ENCODE measurements around the gene FYCO1.

The FYCO1 gene

DNA sequence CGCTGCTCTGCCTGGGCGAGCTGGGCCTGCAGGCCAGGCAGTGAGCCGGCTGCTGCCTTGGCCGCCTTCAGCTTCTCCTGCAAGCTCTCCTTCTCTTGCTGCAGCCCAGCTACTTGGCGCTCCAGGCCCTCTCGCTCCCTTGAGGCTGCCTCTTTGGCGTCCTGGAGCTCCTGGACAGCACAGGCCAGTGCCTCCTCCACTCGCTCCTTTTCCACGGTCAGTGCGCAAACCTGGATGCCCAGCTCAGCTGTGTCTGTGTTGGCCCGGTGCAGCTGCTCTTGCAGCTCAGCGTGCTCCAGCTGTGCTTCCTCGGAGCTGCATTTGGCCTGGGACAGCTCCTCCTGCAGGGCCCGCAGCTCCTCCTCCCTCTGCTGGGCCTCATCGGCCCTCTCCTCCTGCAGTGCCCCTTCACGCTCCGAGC, 29.2 kb downstream of the FYCO1 start:
- no peaks in the 10 kb centered on the region for H3K9me3 ChIP-seq (ENCODE audit: control insufficient read depth, low read length)
- peaks cover 48% of the 10 kb centered on the region for H3K36me3 ChIP-seq (ENCODE audit: control insufficient read depth, insufficient read depth, low read length)
- H3K27me3 ChIP-seq (ENCODE audit: control insufficient read depth, insufficient read depth, low read length, poor library complexity, severe bottlenecking) = no peaks in the 10 kb centered on the region
- no peak overlapping the region for H3K4me3 ChIP-seq (ENCODE audit: insufficient read depth, low read depth, low read length)
- H3K4me1 ChIP-seq (ENCODE audit: control insufficient read depth, insufficient read depth, low read length) = no peaks in the 10 kb centered on the region
- no peak overlapping the region for H3K27ac ChIP-seq (ENCODE audit: insufficient read depth, low read depth, low read length, poor library complexity, severe bottlenecking)
- WGBS, 2 experiments = 91 to 93% methylated on average over 17 of the region's 17 CpGs

DNA sequence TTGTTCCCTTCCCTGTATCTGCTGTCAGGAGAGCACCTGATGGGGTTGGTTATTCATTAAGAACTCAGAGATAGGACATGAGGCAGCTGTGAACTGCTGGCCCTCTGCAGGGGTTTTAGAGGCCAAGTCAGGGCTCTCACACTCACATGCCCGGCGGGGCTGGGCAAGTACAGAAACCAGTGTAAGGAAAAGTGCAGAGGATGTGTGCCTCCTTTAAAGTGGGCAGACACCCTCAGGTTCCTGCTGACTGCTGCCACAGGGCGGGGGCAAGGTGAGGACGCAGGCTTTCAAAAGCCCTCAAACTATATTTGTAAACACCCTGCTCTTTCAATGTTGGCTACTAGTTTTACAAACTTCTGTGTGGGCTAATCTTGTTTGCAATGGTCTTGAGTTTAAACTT, 30.0 kb downstream of the FYCO1 start:
- no peaks in the 10 kb centered on the region for H3K27me3 ChIP-seq (ENCODE audit: control insufficient read depth, insufficient read depth, low read length, poor library complexity, severe bottlenecking)
- no peak overlapping the region for H3K4me3 ChIP-seq (ENCODE audit: insufficient read depth, low read depth, low read length)
- WGBS, 2 experiments = 93 to 94% methylated on average over 4 of the region's 4 CpGs
- no peak overlapping the region for H3K27ac ChIP-seq (ENCODE audit: insufficient read depth, low read depth, low read length, poor library complexity, severe bottlenecking)
- H3K4me1 ChIP-seq (ENCODE audit: control insufficient read depth, insufficient read depth, low read length) = no peaks in the 10 kb centered on the region
- H3K36me3 ChIP-seq (ENCODE audit: control insufficient read depth, insufficient read depth, low read length) = peaks cover 51% of the 10 kb centered on the region
- H3K9me3 ChIP-seq (ENCODE audit: control insufficient read depth, low read length) = no peaks in the 10 kb centered on the region

GRCh38 chr3:45965253-45965652, 30.4 kb downstream of the FYCO1 start:
- H3K27ac ChIP-seq (ENCODE audit: insufficient read depth, low read depth, low read length, poor library complexity, severe bottlenecking) = no peak overlapping the region
- H3K4me3 ChIP-seq (ENCODE audit: insufficient read depth, low read depth, low read length) = no peak overlapping the region
- no peaks in the 10 kb centered on the region for H3K4me1 ChIP-seq (ENCODE audit: control insufficient read depth, insufficient read depth, low read length)
- peaks cover 51% of the 10 kb centered on the region for H3K36me3 ChIP-seq (ENCODE audit: control insufficient read depth, insufficient read depth, low read length)
- H3K9me3 ChIP-seq (ENCODE audit: control insufficient read depth, low read length) = no peaks in the 10 kb centered on the region
- no peaks in the 10 kb centered on the region for H3K27me3 ChIP-seq (ENCODE audit: control insufficient read depth, insufficient read depth, low read length, poor library complexity, severe bottlenecking)
- WGBS, 2 experiments = 97% methylated on average over 4 of the region's 4 CpGs

DNA sequence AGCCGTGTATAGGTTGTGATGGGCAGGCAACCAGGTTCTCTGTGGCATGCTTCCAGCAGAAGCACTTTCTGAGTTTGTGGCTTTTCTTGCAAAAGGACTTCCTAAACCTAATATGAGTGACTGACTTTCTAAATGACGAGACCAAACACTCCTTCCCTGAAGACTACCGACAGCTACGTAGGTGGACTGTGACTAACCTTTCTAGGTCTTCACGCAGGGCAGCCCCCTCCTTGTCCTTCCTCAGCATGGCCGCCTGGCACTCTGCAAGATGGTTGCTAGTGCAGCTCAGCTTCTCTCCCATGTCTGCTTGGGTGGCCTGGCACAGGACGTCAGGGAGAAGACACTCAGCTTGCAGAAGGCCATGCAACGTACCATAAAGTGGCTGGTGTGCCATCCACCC, 31.5 kb downstream of the FYCO1 start:
- Histone ChIP-seq H3K9me3 (ENCODE audit: control insufficient read depth, low read length) (no peaks in the 10 kb centered on the region), H3K36me3 (ENCODE audit: control insufficient read depth, insufficient read depth, low read length) (peaks cover 60% of the 10 kb centered on the region)

GRCh38 chr3:45962033-45962432, 33.6 kb downstream of the FYCO1 start:
- no peaks in the 10 kb centered on the region for H3K9me3 ChIP-seq (ENCODE audit: control insufficient read depth, low read length)
- no peaks in the 10 kb centered on the region for H3K27me3 ChIP-seq (ENCODE audit: control insufficient read depth, insufficient read depth, low read length, poor library complexity, severe bottlenecking)
- peaks cover 65% of the 10 kb centered on the region for H3K36me3 ChIP-seq (ENCODE audit: control insufficient read depth, insufficient read depth, low read length)
- no peak overlapping the region for H3K27ac ChIP-seq (ENCODE audit: insufficient read depth, low read depth, low read length, poor library complexity, severe bottlenecking)
- H3K4me1 ChIP-seq (ENCODE audit: control insufficient read depth, insufficient read depth, low read length) = no peaks in the 10 kb centered on the region
- H3K4me3 ChIP-seq (ENCODE audit: insufficient read depth, low read depth, low read length) = no peak overlapping the region
- 93 to 94% methylated on average over 5 of the region's 5 CpGs for WGBS, 2 experiments

More for the DNA sequence above, 31.5 kb downstream of the FYCO1 start:
- Histone ChIP-seq H3K27me3 (ENCODE audit: control insufficient read depth, insufficient read depth, low read length, poor library complexity, severe bottlenecking) (no peaks in the 10 kb centered on the region), H3K4me1 (ENCODE audit: control insufficient read depth, insufficient read depth, low read length) (no peaks in the 10 kb centered on the region), H3K4me3 (ENCODE audit: insufficient read depth, low read depth, low read length) (no peak overlapping the region), H3K27ac (ENCODE audit: insufficient read depth, low read depth, low read length, poor library complexity, severe bottlenecking) (no peak overlapping the region)
- 94% methylated on average over 8 of the region's 8 CpGs for WGBS, 2 experiments

GRCh38 chr3:45960289-45960688, 35.3 kb downstream of the FYCO1 start:
- Histone ChIP-seq H3K9me3 (ENCODE audit: control insufficient read depth, low read length) (no peaks in the 10 kb centered on the region), H3K4me3 (ENCODE audit: insufficient read depth, low read depth, low read length) (no peak overlapping the region), H3K36me3 (ENCODE audit: control insufficient read depth, insufficient read depth, low read length) (peaks cover 52% of the 10 kb centered on the region), H3K4me1 (ENCODE audit: control insufficient read depth, insufficient read depth, low read length) (no peaks in the 10 kb centered on the region), H3K27ac (ENCODE audit: insufficient read depth, low read depth, low read length, poor library complexity, severe bottlenecking) (no peak overlapping the region), H3K27me3 (ENCODE audit: control insufficient read depth, insufficient read depth, low read length, poor library complexity, severe bottlenecking) (no peaks in the 10 kb centered on the region)
- 94 to 95% methylated on average over 2 of the region's 2 CpGs for WGBS, 2 experiments

GRCh38 chr3:45959201-45959600, 36.4 kb downstream of the FYCO1 start:
- H3K4me3 ChIP-seq (ENCODE audit: insufficient read depth, low read depth, low read length) = no peak overlapping the region
- H3K4me1 ChIP-seq (ENCODE audit: control insufficient read depth, insufficient read depth, low read length) = no peaks in the 10 kb centered on the region
- WGBS, 2 experiments = 95% methylated on average over 7 of the region's 7 CpGs
- no peak overlapping the region for H3K27ac ChIP-seq (ENCODE audit: insufficient read depth, low read depth, low read length, poor library complexity, severe bottlenecking)
- H3K9me3 ChIP-seq (ENCODE audit: control insufficient read depth, low read length) = no peaks in the 10 kb centered on the region
- peaks cover 52% of the 10 kb centered on the region for H3K36me3 ChIP-seq (ENCODE audit: control insufficient read depth, insufficient read depth, low read length)
- no peaks in the 10 kb centered on the region for H3K27me3 ChIP-seq (ENCODE audit: control insufficient read depth, insufficient read depth, low read length, poor library complexity, severe bottlenecking)

DNA sequence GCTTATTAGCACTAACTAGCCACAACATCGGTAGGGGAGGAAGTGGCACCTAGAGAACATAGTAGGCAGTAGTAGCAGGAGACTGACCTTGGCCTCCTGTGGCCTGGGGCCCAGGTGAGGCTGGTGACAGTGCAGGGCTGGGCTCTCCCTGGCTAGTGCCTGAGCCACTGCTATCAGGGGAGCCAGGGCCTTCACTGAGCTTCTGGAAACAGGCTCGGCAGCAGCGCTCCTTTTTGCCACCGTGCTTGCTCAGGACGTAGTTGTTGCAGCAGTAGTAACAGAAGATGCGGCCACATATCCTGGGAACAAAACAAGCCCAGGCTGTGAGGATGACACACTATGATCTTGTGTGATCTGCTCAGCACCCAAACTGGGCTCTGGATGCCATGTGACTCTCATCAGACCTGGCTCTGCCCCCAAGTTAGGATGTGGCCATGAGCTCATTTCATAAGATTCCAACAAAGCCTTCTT, 37.3 kb downstream of the FYCO1 start:
- peaks cover 52% of the 10 kb centered on the region for H3K36me3 ChIP-seq (ENCODE audit: control insufficient read depth, insufficient read depth, low read length)
- WGBS, 2 experiments = 96% methylated on average over 6 of the region's 6 CpGs

GRCh38 chr3:45957586-45957985, 38.0 kb downstream of the FYCO1 start:
- H3K27ac ChIP-seq (ENCODE audit: insufficient read depth, low read depth, low read length, poor library complexity, severe bottlenecking) = no peak overlapping the region
- H3K9me3 ChIP-seq (ENCODE audit: control insufficient read depth, low read length) = no peaks in the 10 kb centered on the region
- 90 to 95% methylated on average over 5 of the region's 5 CpGs for WGBS, 2 experiments
- peaks cover 47% of the 10 kb centered on the region for H3K36me3 ChIP-seq (ENCODE audit: control insufficient read depth, insufficient read depth, low read length)
- H3K27me3 ChIP-seq (ENCODE audit: control insufficient read depth, insufficient read depth, low read length, poor library complexity, severe bottlenecking) = no peaks in the 10 kb centered on the region
- H3K4me3 ChIP-seq (ENCODE audit: insufficient read depth, low read depth, low read length) = no peak overlapping the region
- H3K4me1 ChIP-seq (ENCODE audit: control insufficient read depth, insufficient read depth, low read length) = no peaks in the 10 kb centered on the region

More for the DNA sequence above, 37.3 kb downstream of the FYCO1 start:
- Histone ChIP-seq H3K27me3 (ENCODE audit: control insufficient read depth, insufficient read depth, low read length, poor library complexity, severe bottlenecking) (no peaks in the 10 kb centered on the region), H3K27ac (ENCODE audit: insufficient read depth, low read depth, low read length, poor library complexity, severe bottlenecking) (no peak overlapping the region), H3K4me3 (ENCODE audit: insufficient read depth, low read depth, low read length) (no peak overlapping the region), H3K4me1 (ENCODE audit: control insufficient read depth, insufficient read depth, low read length) (no peaks in the 10 kb centered on the region), H3K9me3 (ENCODE audit: control insufficient read depth, low read length) (no peaks in the 10 kb centered on the region)

DNA sequence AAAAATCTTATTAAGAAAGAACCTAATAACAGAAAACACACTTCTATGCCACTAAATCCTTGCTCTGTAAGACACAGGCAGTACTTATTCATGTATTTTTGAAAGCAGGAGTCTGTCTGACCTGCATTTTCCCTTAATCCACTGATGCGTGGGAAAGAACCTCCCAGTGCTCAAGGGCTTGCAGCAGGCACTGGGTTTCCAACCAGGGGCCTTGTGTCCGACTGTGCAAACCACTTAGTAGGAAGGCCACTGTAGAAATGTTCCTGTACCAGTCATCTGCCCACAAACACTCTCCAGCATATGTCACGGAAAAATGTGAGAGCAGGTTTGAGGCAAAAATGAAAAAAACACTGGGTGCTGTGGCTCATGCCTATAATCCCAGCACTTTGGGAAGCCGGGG, 39.9 kb downstream of the FYCO1 start:
- no peaks in the 10 kb centered on the region for H3K9me3 ChIP-seq (ENCODE audit: control insufficient read depth, low read length)
- no peaks in the 10 kb centered on the region for H3K27me3 ChIP-seq (ENCODE audit: control insufficient read depth, insufficient read depth, low read length, poor library complexity, severe bottlenecking)
- H3K4me1 ChIP-seq (ENCODE audit: control insufficient read depth, insufficient read depth, low read length) = no peaks in the 10 kb centered on the region
- no peak overlapping the region for H3K4me3 ChIP-seq (ENCODE audit: insufficient read depth, low read depth, low read length)
- WGBS, 2 experiments = 95 to 96% methylated on average over 4 of the region's 4 CpGs
- H3K36me3 ChIP-seq (ENCODE audit: control insufficient read depth, insufficient read depth, low read length) = peaks cover 40% of the 10 kb centered on the region
- H3K27ac ChIP-seq (ENCODE audit: insufficient read depth, low read depth, low read length, poor library complexity, severe bottlenecking) = no peak overlapping the region

Data from ectodermal cell (in vitro differentiated cells).